ENCODE data around the gene PAX3.
"Not testable (repeated sequence)": the region's sequence is repeated elsewhere in the genome, so short reads cannot be mapped to it uniquely, and the experiment has no call there.

Gene PAX3

GRCh38 chr2:222214885-222215284 is 83.9 kb downstream of the PAX3 start:
- no peak for DNase-seq (ENCODE audit: low spot score)

GRCh38 chr2:222213049-222213448 is 85.7 kb downstream of the PAX3 start:
- no peak for DNase-seq (ENCODE audit: low spot score)

- no peak for DNase-seq (ENCODE audit: low spot score)
Observed at GRCh38 chr2:222212571-222212970, 86.2 kb downstream of the PAX3 start.

- no peak for DNase-seq (ENCODE audit: low spot score)
Observed at GRCh38 chr2:222208010-222208690, 90.6 kb downstream of the PAX3 start.

GRCh38 chr2:222205136-222205535 is 93.7 kb downstream of the PAX3 start:
- no peak for DNase-seq (ENCODE audit: low spot score)

GRCh38 chr2:222203041-222203440 is 95.8 kb downstream of the PAX3 start:
- no peak for DNase-seq (ENCODE audit: low spot score)

- no peak for DNase-seq (ENCODE audit: low spot score)
Observed at GRCh38 chr2:222196159-222196558, 102.6 kb downstream of the PAX3 start.

GRCh38 chr2:222194669-222195068 is 104.1 kb downstream of the PAX3 start:
- no peak for DNase-seq (ENCODE audit: low spot score)

- DNase-seq (ENCODE audit: low spot score): no peak
Observed at GRCh38 chr2:222193328-222193983, 105.3 kb downstream of the PAX3 start.

- DNase-seq (ENCODE audit: low spot score): no peak
Observed at GRCh38 chr2:222180619-222181018, 118.2 kb downstream of the PAX3 start.

GRCh38 chr2:222179592-222179991 is 119.2 kb downstream of the PAX3 start:
- no peak for DNase-seq (ENCODE audit: low spot score)

GRCh38 chr2:222178450-222178849 is 120.3 kb downstream of the PAX3 start:
- DNase-seq (ENCODE audit: low spot score): no peak

GRCh38 chr2:222176890-222177289 is 121.9 kb downstream of the PAX3 start:
- no peak for DNase-seq (ENCODE audit: low spot score)

- no peak for DNase-seq (ENCODE audit: low spot score)
Observed at GRCh38 chr2:222174450-222174849, 124.3 kb downstream of the PAX3 start.

GRCh38 chr2:222169346-222169745 is 129.5 kb downstream of the PAX3 start:
- no peak for DNase-seq (ENCODE audit: low spot score)

- no peak for DNase-seq (ENCODE audit: low spot score)
Observed at GRCh38 chr2:222167762-222168161, 131.0 kb downstream of the PAX3 start.

GRCh38 chr2:222160944-222161343 is 137.9 kb downstream of the PAX3 start:
- no peak for DNase-seq (ENCODE audit: low spot score)

GRCh38 chr2:222160125-222160524 is 138.7 kb downstream of the PAX3 start:
- DNase-seq (ENCODE audit: low spot score): no peak

GRCh38 chr2:222159221-222159620 is 139.6 kb downstream of the PAX3 start:
- DNase-seq (ENCODE audit: low spot score): no peak

- not testable (repeated sequence) for DNase-seq (ENCODE audit: low spot score)
Observed at GRCh38 chr2:222155003-222155664, 143.7 kb downstream of the PAX3 start.
